Putamen (tissue), 1 donor: ENCODE data around the gene GAL3ST2.
"Not testable (repeated sequence)": the region's sequence is repeated elsewhere in the genome, so short reads cannot be mapped to it uniquely, and the experiment has no call there.

Experiments
- DNase-seq: peaks from one replicate; pipeline ENCODE4 v3.0.0-alpha.2; 2016; ENCODE audit warnings: low spot score

Gene GAL3ST2

DNA sequence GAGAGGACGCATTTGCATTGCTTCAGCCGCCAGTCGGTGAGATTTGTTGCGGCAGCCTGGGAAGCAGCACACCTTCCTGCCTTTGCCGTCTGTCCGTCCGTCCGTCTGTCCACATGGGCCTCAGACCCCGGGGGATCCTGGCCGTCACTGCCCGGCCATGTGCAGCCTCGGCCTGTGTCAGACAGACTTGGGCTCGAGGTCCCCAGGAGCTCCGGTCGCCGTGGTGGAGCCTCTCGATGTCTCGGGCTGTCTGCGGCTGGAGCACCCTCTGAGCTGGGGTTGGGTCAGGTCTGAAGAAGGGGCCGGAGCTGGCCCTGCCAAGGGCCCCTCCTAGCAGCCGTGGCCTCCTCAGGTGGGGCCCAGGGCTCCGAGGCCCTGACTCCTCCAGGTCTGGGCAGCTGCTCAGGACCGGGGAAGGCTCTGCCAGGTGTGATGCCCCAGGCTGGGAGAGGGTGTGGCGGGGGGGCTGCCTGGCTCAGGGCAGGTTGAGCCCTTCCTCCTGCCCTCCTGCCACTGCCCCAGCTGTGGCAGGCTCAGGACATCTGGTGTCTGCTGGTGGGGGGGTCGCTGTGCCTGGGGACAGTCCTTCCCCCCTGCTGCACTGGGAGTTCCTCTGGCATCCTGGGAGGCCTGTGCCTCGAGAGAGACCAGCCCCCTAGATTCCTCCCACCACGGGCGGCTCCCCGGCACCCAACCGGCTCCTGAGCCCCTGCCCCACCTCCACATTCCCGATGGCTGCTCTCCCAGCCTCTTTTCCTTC is 44.2 kb downstream of the GAL3ST2 start:
- DNase-seq = no peak

DNA sequence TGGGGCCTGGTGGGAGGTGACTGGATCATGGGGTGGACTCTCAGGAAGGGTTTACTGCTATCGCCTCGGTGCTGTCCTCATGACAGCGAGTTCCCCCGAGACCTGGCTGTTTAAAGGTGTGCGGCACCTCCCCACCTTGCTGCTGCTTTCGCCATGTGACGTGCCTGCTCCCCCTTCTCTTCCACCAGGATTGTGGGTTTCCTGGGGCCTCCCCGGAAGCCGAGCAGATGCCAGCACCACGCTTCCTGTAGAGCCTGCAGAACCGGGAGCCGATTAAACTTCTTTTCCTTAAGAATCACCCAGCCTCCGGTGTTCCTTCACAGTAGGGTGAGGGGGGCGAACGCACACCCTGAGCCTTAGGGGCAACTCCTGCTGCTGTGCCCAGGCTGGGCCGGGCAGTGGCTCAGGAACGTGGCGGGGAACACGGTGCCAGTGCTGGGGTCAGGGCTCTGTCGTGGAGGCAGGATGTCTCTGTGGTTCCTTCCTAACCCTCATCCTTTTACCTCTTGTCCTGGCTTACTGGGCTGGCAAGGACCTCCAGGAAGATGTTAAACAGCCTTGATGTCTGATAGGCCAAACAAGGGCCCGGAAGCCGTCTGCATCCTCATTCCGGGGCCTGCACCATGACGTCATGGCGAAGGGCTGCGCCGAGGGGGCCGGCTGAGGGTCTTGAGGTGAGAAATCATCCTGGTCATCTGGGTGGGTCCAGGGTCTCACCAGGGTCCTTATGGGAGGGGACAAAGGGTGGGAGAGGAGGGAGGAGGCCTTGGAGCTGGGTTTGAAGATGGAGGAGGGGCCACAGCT is 45.0 kb downstream of the GAL3ST2 start:
- DNase-seq = no peak

DNA sequence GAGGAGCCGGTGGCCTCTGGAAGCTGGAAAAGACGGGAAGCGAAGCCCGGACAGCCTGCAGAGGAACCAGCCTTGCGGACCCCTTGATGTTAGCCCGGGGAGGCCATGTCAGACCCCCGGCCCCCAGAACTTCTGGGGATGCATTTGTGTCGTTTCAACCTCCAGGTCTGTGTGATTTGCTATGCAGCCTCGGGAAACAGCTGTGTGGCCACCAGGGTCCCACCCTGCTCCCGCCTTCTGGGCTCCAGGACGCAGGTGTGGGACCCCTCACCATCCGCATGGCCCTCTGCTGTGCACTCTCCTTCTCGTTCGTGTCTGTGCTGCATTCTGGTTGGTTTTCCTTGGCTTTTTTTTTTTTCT is 45.6 kb downstream of the GAL3ST2 start:
- DNase-seq = no peak

DNA sequence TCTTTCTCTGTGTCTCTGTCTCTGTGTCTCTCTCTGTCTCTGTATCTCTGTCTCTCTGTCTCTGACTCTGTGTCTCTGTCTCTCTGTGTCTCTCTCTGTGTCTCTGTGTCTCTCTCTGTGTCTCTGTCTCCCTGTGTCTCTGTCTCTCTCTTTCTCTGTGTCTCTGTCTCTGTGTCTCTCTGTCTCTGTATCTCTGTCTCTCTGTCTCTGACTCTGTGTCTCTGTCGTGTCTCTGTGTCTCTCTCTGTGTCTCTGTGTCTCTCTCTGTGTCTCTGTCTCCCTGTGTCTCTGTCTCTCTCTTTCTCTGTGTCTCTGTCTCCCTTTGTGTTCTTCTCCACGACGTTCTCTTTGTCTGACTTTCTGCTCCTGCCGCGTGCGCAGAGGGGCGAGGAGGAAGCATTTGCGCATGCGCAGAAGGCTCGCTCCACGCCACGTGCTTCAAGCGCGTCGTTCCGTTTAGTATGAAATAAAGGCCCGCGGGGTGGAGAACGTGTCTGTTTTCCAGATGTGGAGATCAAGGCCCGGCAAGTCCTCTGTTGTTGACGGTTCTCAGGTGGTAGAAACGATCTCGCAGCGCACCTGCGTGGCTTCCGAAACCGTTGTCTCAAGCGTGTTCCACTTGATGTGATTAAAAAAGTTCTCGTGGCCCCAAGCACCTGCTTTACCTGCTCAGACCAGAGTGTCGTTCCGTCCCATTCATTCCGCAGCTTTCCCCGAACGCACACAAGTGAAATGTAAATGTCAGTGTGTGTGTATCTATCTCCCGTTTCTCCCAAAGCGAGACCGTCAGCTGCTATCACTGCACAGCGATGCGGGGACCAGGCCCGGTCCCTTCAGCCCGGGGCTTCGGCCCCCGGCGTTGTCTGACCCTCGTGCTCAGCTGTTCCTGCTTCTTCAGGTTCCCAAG is 47.2 kb downstream of the GAL3ST2 start:
- DNase-seq = not testable (repeated sequence)

DNA sequence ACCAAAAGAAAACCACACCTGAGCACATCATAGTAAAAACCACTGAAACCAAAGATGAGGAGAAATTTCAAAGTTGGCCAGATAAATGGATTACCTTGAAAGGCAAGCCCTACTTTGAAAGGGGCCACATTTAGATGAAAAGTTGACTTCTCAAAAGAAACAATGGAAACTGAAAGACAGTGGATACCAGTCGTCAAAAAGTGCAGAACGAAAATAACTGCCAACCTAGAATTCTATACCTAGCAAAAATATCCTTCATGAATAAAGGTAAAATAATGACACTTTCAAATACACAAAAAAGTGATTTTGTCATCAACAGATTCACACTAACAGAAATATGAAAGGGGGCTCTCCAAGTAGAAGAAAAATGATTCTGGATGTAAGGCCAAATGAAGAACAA is 50.8 kb downstream of the GAL3ST2 start:
- no peak for DNase-seq

DNA sequence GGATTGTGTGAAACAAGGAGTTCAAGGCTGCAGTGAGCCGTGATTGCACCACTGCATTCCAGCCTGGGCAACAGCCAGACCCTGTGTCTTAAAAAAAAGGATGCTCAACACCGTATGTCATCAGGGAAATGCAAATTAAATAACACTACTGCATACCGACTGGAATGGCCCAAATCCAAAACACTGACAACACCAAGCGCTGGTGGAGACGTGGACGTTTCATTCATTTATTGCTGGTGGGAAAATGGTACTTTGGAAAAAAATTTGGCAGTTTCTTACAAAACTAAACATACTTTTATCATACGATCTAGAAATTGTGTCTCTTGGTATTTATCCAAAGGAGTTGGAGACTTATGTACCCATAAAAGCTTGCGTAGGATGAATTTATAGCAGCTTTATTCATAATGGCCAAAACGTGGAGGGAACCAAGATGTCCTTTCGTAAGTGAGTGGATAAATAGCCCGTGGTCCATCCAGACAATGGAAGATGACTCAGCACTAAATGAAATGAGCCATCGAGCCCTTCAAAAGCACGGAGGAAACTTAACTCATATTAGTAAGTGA is 56.6 kb downstream of the GAL3ST2 start:
- DNase-seq = no peak

DNA sequence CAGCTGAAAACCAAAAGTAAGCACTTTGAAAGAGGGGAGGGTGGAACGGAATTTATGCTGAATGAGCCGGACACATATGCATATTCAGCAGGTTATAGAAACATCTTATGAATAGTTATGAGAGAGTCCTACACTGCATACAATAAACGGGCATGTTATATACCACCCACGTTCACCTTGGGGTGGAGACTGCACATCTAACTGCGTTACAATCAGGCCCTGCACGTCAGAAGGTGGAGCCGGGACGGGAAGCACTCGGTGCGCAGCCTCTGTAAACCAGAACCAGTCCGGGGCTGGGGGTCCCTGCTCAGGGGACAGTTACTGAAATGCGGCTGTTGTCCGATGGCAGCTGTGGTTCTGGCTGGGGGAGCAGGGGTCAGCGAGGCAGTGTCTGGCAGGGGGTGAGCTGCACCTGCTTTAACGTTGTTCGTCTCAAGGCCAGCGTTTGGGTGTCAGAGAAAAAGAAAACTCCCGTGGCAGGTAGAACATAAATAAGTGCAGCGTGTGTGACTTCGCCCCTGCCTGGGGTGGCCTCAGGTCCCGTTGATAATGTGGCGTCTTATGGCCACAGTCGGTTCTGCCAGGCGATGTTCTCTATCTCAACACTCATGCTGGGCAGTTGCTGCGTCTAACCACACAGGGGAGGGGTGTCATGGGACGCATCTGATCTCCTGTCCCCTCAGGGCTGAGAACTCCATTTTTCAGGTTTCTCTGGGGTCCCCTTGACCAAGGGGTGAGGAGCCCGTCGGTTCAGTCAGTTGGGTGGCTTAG is 57.3 kb downstream of the GAL3ST2 start:
- not testable (repeated sequence) for DNase-seq

DNA sequence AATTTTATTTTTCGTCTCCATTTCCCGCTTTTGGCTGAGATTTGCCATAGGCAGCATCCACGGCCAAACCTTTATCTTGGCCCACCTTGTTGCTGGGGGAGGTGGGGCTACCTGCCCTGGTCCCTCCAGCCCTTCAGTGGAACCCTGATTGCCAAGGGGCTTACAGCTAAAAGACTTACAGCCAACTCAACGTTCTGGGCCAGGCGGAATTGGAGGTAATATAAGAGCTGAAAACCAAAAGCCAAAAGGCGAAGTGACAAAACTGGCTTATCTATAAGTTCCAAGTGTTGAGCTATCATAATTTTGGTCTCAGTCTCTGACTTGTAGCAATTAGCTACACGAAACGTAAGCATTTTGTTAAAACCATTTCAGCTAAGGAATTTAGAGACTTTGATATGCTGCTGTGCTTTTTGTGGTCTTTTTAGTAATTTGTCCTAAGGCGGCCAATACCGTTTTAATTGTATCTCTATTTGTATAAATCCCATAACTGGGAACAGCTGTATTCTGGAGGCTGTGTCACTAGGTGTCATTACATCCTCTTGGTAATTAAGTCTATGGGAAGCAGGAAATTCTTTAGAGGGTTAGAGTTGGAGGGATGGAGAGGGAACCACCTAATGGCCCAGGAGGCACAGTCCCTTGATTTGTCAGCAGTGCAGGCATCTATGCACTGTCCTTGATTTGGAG is 58.0 kb downstream of the GAL3ST2 start:
- no peak for DNase-seq

DNA sequence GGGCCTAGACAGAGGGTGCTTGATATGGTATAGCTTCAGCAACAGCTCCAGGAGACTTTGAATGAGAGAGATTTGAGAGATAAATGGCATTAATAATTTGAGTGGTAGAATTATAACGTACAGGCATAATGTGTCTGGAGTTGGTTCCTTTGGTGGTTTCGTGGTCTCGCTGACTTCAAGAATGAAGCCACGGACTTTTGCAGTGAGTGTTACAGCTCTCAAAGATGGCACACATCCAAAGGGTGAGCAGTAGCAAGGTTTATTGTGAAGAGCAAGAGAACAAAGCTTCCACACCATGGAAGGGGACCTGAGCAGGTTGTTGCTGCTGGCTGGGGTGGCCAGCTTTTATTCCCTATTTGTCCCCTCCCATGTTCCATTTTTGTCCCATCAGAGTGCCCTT is 59.0 kb downstream of the GAL3ST2 start:
- no peak for DNase-seq

DNA sequence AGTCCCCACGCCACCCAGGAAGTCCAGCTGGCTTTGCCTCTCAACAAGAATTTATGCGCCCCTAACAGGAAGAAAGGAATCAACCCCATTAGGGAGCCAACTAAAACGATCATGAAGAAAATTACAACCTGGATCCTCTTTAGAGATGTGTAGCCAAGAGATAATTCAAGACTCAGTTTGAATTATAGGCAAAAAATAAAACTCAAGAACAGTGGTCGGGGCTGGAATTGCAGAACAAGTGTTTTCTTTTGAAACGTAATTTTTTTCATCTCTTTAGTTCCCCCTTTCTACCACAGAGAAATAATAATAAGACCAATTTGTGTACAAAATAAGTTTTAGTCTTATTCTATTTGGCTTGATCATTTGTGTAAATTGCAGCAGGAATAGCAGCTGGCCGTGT is 59.7 kb downstream of the GAL3ST2 start:
- DNase-seq = no peak

DNA sequence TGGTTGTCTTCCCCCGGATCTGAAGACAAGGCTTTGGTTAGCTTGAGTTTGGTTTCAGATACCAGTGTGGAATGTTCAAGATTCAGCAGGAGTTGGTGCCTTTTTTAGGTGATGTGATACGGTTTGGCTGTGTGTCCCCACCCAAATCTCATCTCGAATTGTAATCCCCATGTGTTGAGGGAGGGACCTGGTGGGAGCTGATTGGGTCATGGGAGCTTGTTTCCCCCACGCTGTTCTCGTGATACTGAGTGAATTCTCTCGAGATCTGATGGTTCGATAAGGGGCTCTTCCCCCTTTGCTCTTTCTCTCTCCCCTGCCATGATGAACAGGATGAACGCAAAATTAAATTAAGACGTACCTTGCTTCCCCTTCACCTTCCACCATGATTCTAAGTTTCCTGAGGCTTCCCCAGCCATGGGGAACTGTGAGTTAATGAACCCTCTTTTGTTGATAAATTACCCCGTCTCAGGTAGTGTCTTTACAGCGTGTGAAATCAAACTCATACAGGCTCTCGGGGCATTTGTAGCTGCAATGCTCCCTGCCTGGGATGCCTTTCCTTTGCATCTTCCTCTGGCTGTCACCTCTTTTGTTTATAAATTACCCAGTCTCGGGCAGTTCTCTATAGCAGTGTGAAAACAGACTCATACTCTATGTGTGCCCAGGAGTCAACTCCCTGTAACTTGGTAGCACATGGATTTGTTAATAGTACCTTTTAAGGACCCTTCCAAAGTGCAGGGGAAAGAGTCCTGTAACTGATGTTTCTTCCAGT is 60.8 kb downstream of the GAL3ST2 start:
- DNase-seq = no peak

DNA sequence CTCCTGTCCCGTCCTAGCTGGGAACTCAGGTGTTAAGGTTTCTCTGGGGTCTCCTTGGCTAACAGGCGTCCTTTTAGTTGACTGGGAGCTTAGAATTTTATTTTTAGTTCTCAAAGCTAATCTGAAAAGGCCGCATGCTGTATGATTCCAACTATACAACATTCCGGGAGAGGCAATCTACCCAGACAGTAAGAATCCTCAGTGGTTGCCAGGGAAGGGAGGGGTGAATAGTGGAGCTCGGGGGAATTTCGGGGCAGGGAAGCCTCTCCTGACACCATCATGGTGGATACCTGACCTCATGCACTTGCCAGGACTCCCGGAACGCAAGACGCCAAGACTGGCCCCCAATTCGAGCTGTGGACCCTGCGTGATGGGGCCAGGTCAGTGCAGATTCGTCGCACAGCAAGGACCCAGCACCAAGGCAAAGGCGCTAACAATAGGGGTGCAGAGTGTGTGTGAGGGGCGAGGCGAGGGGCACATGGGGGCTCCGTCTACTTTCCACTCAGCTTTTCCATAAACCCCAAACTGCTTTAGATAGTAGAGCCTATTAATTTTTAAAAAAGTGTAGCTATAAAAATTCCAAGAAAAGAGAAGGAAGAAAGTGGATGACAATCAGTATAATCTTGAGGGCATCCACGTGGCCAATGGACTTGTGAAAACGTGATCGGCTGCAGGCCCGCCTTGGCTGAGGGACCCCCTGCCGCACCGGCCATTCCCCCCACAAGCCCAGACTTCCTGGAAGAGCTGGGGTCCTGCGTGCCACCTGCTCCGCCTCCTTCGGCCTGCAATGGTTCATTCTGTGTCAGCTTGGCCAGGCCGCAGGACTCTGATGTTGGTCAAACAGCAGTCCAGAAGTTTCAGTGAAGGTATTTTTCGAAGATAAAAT is 64.8 kb downstream of the GAL3ST2 start:
- no peak for DNase-seq

DNA sequence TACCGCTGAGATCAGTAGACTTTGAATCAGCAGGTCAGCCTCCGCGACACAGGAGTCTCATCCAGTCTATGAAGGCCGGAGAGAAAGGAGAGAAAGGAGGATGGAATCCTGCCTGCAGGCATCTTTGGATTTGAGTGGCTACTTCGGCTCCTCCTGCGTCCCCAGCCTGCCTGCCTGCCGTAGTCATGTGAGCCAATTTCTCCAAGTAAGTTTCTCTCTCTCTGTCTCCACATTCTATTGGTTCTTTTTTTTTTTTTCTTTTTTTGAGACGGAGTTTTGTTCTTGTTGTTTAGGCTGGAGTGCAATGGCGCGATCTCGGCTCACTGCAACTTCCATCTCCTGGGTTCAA is 65.4 kb downstream of the GAL3ST2 start:
- DNase-seq = no peak

DNA sequence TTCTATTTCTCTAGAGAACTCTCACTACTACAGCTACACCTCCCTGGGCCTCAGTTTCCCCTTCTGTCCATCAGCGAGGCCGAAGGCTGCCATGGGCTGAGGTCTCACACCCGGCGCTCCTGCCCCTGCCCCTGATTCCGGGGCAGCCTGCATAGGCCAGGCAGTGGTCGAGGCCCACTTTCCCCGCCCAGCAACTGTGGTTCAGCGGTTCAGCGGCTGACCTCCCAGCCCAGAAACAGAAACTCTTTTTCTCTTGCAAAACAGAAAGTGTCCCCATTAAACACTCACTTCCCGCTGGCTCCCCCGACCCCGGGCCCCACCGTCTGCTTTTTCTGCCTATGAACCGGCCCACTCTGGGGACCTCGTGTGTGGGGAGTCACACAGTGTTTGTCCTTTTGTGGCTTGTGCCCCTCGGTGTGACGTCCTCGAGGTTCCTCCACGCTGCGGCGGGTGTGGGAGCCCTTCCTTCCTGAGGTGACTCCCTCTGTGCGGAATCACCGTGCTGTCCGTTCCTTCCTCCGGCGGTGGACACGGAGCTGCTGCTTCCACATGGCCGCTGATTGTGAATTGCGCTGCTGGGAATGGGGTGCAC is 66.1 kb downstream of the GAL3ST2 start:
- DNase-seq = no peak

DNA sequence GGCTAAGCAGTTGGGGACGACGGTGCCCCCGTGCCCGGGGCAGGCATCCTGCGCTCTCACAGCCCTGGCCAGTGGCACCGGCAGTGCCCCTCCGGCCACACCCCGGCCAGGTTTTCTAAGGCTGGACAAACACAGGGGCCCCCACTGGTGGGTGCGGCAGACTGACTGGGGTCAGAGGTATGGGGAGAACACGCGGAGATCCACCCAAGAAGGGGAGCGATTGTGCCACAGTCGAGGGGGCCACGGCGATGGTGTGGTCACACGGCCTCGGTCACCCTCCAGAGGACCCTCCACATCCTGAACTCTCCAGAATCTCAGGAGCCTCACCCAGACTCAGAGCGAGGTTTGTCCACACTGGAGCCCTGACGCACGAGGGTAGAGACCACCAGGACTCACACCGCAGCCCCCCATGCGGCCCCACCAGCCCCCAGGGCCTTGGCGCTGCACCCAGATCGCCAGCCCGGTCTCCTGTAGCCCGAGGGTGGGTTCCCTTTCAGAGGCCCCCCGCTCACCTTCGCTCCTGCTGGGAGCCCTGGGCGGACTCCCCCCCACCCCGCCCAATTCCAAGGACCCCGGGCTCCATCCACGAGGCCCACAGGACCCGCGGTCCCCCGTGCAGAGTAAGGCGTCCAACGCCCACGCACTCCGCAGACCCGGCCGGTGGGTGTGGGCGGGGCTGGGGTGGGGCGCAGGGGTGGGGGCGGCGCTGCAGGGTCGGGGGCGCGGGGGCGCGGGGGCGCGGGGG is 66.9 kb downstream of the GAL3ST2 start:
- DNase-seq = no peak

DNA sequence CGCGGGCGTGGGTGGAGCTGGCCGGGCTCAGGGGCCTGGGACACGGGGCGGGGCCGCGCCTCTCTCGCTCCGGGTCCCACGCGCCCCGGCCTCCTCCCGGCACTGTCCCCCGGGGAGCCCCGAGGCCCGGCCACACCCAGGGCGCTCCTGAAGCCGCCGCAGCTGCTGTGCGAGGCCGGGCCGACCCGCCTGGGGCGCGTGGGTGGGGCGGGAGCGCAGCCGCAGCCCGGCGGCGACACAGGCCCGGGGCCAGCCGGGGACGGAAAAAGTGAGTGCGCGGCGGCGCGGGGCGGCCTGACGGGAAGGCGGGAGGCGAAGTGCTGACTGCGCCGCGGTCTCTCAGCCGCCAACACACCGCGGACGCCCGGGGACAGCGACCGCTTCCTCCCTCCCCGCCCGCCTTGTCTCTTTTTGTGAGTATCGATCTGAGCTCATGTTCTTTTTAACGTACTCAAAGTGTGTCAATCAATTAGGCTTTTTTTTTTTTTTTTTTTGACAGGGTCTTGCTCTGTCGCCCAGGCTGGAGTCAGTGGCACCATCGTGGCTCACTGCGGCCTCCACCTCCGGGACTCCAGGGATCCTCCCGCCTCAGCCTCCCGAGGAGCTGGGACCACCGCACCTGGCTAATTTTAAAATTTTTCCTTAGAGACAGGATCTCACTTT is 67.6 kb downstream of the GAL3ST2 start:
- DNase-seq = no peak

DNA sequence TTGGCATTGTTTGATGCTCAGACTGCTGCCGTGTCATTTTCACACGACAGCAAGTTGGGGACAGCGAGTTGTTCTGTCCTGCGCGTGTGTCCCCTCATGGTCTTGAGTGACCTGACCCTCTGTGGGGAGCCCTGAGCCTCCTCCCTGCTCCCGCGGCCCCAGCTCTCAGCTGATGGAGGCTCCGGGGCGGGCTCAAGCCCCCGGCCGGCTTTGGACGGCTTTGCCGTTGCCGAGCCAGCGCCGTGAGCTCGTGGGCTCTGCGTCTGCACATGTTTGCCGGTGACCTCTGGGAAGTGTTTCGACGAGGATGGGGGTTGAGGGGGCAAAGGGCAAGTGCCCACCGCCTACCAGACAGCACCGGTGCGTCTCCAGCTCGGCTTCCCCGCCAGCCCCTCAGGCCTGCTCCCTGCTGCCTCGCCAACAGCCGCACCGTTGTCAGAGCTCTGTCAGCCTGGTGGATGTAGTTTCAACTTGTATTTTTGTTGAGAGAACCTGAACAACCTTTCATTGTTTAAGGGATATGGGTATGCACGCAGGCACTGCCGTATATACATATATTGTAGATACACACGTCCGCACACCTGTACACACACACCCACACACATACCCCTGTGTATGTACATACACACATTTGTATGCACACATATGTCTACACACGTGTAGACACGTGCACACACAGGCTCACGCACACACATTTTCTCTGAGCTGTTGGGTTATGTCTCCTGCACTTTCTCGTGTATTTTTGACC is 68.4 kb downstream of the GAL3ST2 start:
- no peak for DNase-seq
